ENCODE measurements around the gene ZMYND19.

Gene ZMYND19

GRCh38 chr9:137558127-137558526 lies 32.2 kb downstream of the ZMYND19 start:
- Histone ChIP-seq H3K4me1 (ENCODE audit: control insufficient read depth, low read length) (peaks cover 2% of the 10 kb centered on the region), H3K4me2 (ENCODE audit: low read length) (no peak overlapping the region), H3K36me3 (ENCODE audit: control insufficient read depth, low read length) (peaks cover 71% of the 10 kb centered on the region), H4K20me1 (ENCODE audit: control insufficient read depth, insufficient read depth, low read depth, low read length) (no peaks in the 10 kb centered on the region), H3K27me3 (ENCODE audit: control insufficient read depth, low read length) (no peaks in the 10 kb centered on the region), H3K79me2 (ENCODE audit: control insufficient read depth, low read length) (peaks cover 15% of the 10 kb centered on the region), H3K27ac (ENCODE audit: low read depth, low read length) (no peak overlapping the region), H3K9me3 (ENCODE audit: control insufficient read depth, insufficient read depth, low read length) (no peaks in the 10 kb centered on the region), H3F3A (ENCODE audit: control insufficient read depth, insufficient read depth) (peaks cover 11% of the 10 kb centered on the region), H3K4me3 (ENCODE audit: low read length) (no peak overlapping the region), H3K9me2 (replicated peaks; ENCODE audit: control insufficient read depth, low read length) (no peaks in the 10 kb centered on the region)
- TF ChIP-seq EZH2phosphoT487 (IDR thresholded peaks at IDR 0.05; ENCODE audit: borderline replicate concordance, low read length) = no peak
- no peak for TF ChIP-seq CTCF (IDR thresholded peaks at IDR 0.05; ENCODE audit: low read depth, low read length, poor library complexity, severe bottlenecking)

- Histone ChIP-seq H3K36me3 (ENCODE audit: control insufficient read depth, low read length) (peaks cover 67% of the 10 kb centered on the region), H3K79me2 (ENCODE audit: control insufficient read depth, low read length) (peaks cover 25% of the 10 kb centered on the region), H3K27me3 (ENCODE audit: control insufficient read depth, low read length) (no peaks in the 10 kb centered on the region), H3K4me3 (ENCODE audit: low read length) (no peak overlapping the region), H3K9me3 (ENCODE audit: control insufficient read depth, insufficient read depth, low read length) (no peaks in the 10 kb centered on the region), H3K4me2 (ENCODE audit: low read length) (no peak overlapping the region), H3K4me1 (ENCODE audit: control insufficient read depth, low read length) (peaks cover 10% of the 10 kb centered on the region), H3K9me2 (replicated peaks; ENCODE audit: control insufficient read depth, low read length) (no peaks in the 10 kb centered on the region), H3F3A (ENCODE audit: control insufficient read depth, insufficient read depth) (peaks cover 11% of the 10 kb centered on the region), H4K20me1 (ENCODE audit: control insufficient read depth, insufficient read depth, low read depth, low read length) (no peaks in the 10 kb centered on the region), H3K27ac (ENCODE audit: low read depth, low read length) (no peak overlapping the region)
- TF ChIP-seq EZH2phosphoT487 (IDR thresholded peaks at IDR 0.05; ENCODE audit: borderline replicate concordance, low read length) (no peak), CTCF (IDR thresholded peaks at IDR 0.05; ENCODE audit: low read depth, low read length, poor library complexity, severe bottlenecking) (no peak)
These were observed 34.1 kb downstream of the ZMYND19 start for GRCh38 chr9:137556069-137556838.

- Histone ChIP-seq H3K4me3 (ENCODE audit: low read length) (no peak overlapping the region), H3K4me2 (ENCODE audit: low read length) (no peak overlapping the region), H3F3A (ENCODE audit: control insufficient read depth, insufficient read depth) (peaks cover 11% of the 10 kb centered on the region), H3K79me2 (ENCODE audit: control insufficient read depth, low read length) (peaks cover 22% of the 10 kb centered on the region), H4K20me1 (ENCODE audit: control insufficient read depth, insufficient read depth, low read depth, low read length) (no peaks in the 10 kb centered on the region), H3K9me3 (ENCODE audit: control insufficient read depth, insufficient read depth, low read length) (no peaks in the 10 kb centered on the region), H3K27me3 (ENCODE audit: control insufficient read depth, low read length) (no peaks in the 10 kb centered on the region), H3K27ac (ENCODE audit: low read depth, low read length) (no peak overlapping the region), H3K4me1 (ENCODE audit: control insufficient read depth, low read length) (peaks cover 13% of the 10 kb centered on the region), H3K36me3 (ENCODE audit: control insufficient read depth, low read length) (peaks cover 63% of the 10 kb centered on the region), H3K9me2 (replicated peaks; ENCODE audit: control insufficient read depth, low read length) (no peaks in the 10 kb centered on the region)
- TF ChIP-seq CTCF (IDR thresholded peaks at IDR 0.05; ENCODE audit: low read depth, low read length, poor library complexity, severe bottlenecking) (no peak), EZH2phosphoT487 (IDR thresholded peaks at IDR 0.05; ENCODE audit: borderline replicate concordance, low read length) (no peak)
These were observed 35.1 kb downstream of the ZMYND19 start for GRCh38 chr9:137555179-137555578.
